SK-N-SH treated with all-trans-retinoic acid at 6 μM for 48 hours (cell line): Measurements from ENCODE around the gene CARD10.
A peak's percentile ranks its signal among the peaks of the same experiment; 100 is the strongest.

Source experiments
- ATAC-seq: fragments of 200-7000 bp; cut with Tn5 transposase; 3 replicates; pipeline ENCODE4 v1.9.1; 2020; ENCODE audit warnings: mild to moderate bottlenecking, moderate library complexity
- ARNTL ChIP-seq: fragments of 450-650 bp; formaldehyde crosslinking; IDR thresholded peaks from 2 replicates; pipeline ENCODE4 v1.5.0; 2020; ENCODE audit warnings: low read depth, mild to moderate bottlenecking, moderate library complexity, borderline replicate concordance
- BACH2 ChIP-seq: fragments of 250-450 bp; sonication (Bioruptor Pico); IDR thresholded peaks from 2 replicates; pipeline ENCODE4 v1.9.0; 2021; ENCODE audit warnings: mild to moderate bottlenecking, borderline replicate concordance
- CREB5 ChIP-seq: fragments of 250-450 bp; sonication (Bioruptor Pico); IDR thresholded peaks from 2 replicates; pipeline ENCODE4 v1.5.1; 2020; ENCODE audit warnings: low read depth, mild to moderate bottlenecking, moderate library complexity
- CSDC2 ChIP-seq: fragments of 250-450 bp; sonication (Bioruptor Pico); IDR thresholded peaks from 2 replicates; pipeline ENCODE4 v1.5.0; 2020; ENCODE audit warnings: mild to moderate bottlenecking, moderate library complexity
- CSRNP3 ChIP-seq: fragments of 250-450 bp; sonication (Bioruptor Pico); IDR thresholded peaks from 2 replicates; pipeline ENCODE4 v1.5.1; 2021; ENCODE audit warnings: mild to moderate bottlenecking, moderate library complexity
- ESRRG ChIP-seq: fragments of 250-450 bp; sonication (Bioruptor Pico); IDR thresholded peaks from 2 replicates; pipeline ENCODE4 v1.6.1; 2021; ENCODE audit warnings: mild to moderate bottlenecking
- ISL1 ChIP-seq: fragments of 250-450 bp; sonication (Bioruptor Pico); IDR thresholded peaks from 2 replicates; pipeline ENCODE4 v2.1.2; 2022; ENCODE audit warnings: mild to moderate bottlenecking, moderate library complexity
- OSR1 ChIP-seq: fragments of 250-450 bp; sonication (Bioruptor Pico); IDR thresholded peaks from 2 replicates; pipeline ENCODE4 v1.8.0; 2022; ENCODE audit warnings: moderate library complexity, mild to moderate bottlenecking, inconsistent platforms
- PATZ1 ChIP-seq: fragments of 250-450 bp; sonication (Bioruptor Pico); IDR thresholded peaks from 2 replicates; pipeline ENCODE4 v1.8.0; 2020; ENCODE audit warnings: mild to moderate bottlenecking, moderate library complexity, borderline replicate concordance
- PPARA ChIP-seq: fragments of 250-450 bp; sonication (Bioruptor Pico); IDR thresholded peaks from 2 replicates; pipeline ENCODE4 v1.5.0; 2020; ENCODE audit warnings: mild to moderate bottlenecking, borderline replicate concordance
- RARB ChIP-seq: fragments of 250-450 bp; sonication (Bioruptor Pico); IDR thresholded peaks from 2 replicates; pipeline ENCODE4 v1.8.0; 2021; ENCODE audit warnings: mild to moderate bottlenecking, moderate library complexity
- SNAI2 ChIP-seq: fragments of 250-450 bp; sonication (Bioruptor Pico); IDR thresholded peaks from 2 replicates; pipeline ENCODE4 v1.5.0; 2020; ENCODE audit warnings: mild to moderate bottlenecking, moderate library complexity
- TCF4 ChIP-seq: fragments of 250-450 bp; sonication (Bioruptor Pico); IDR thresholded peaks from 2 replicates; pipeline ENCODE4 v1.8.0; 2021; ENCODE audit warnings: mild to moderate bottlenecking, moderate library complexity, borderline replicate concordance
- TOX ChIP-seq: fragments of 250-450 bp; sonication (Bioruptor Pico); IDR thresholded peaks from 2 replicates; pipeline ENCODE4 v1.8.0; 2021; ENCODE audit warnings: mild to moderate bottlenecking, moderate library complexity, borderline replicate concordance
- TSHZ2 ChIP-seq: fragments of 250-450 bp; sonication (Bioruptor Pico); IDR thresholded peaks from 2 replicates; pipeline ENCODE4 v1.5.0; 2020; ENCODE audit warnings: mild to moderate bottlenecking, moderate library complexity
- ZC3H10 ChIP-seq: fragments of 250-450 bp; sonication (Bioruptor Pico); IDR thresholded peaks from 2 replicates; pipeline ENCODE4 v1.5.1; 2021; ENCODE audit warnings: mild to moderate bottlenecking, moderate library complexity
- ZFP30 ChIP-seq: fragments of 450-650 bp; formaldehyde crosslinking; IDR thresholded peaks from 2 replicates; pipeline ENCODE4 v1.5.0; 2022; ENCODE audit warnings: mild to moderate bottlenecking, moderate library complexity
- ZNF565 ChIP-seq: fragments of 450-650 bp; formaldehyde crosslinking; conservative IDR thresholded peaks from 2 replicates; pipeline ENCODE4 v1.5.0; 2020; ENCODE audit warnings: low read depth, mild to moderate bottlenecking, moderate library complexity
- ZNF70 ChIP-seq: fragments of 450-650 bp; formaldehyde crosslinking; IDR thresholded peaks from 2 replicates; pipeline ENCODE4 v1.5.0; 2020; ENCODE audit warnings: mild to moderate bottlenecking, moderate library complexity
- ZNF8 ChIP-seq: fragments of 450-650 bp; formaldehyde crosslinking; IDR thresholded peaks from 2 replicates; pipeline ENCODE4 v1.5.0; 2020; ENCODE audit warnings: mild to moderate bottlenecking, moderate library complexity

Gene CARD10

GRCh38 chr22:37501610-37502341, 17.4 kb downstream of the CARD10 start:
- TF ChIP-seq TCF4 (CRISPR knock-in tag) (no peak), TSHZ2 (no peak), OSR1 (CRISPR knock-in tag) (no peak), CSRNP3 (CRISPR knock-in tag) (no peak), PPARA (no peak), RARB (no peak), ISL1 (CRISPR knock-in tag) (no peak), PATZ1 (no peak), ZC3H10 (CRISPR knock-in tag) (no peak), ZNF8 (CRISPR knock-in tag) (no peak), BACH2 (CRISPR knock-in tag) (no peak), ZNF565 (CRISPR knock-in tag) (no peak), ZNF70 (no peak), SNAI2 (CRISPR knock-in tag) (no peak), ARNTL (CRISPR knock-in tag) (no peak), ZFP30 (CRISPR knock-in tag) (no peak), CSDC2 (CRISPR knock-in tag) (no peak), ESRRG (CRISPR knock-in tag) (no peak)
- ATAC-seq = peak; percentile 43

- no peak for ATAC-seq
- TF ChIP-seq RARB (no peak), PATZ1 (no peak), ISL1 (CRISPR knock-in tag) (no peak), CREB5 (CRISPR knock-in tag) (no peak), ZNF565 (CRISPR knock-in tag) (no peak), ESRRG (CRISPR knock-in tag) (no peak), ZNF70 (no peak), ARNTL (CRISPR knock-in tag) (no peak), BACH2 (CRISPR knock-in tag) (no peak), ZFP30 (CRISPR knock-in tag) (no peak), CSDC2 (CRISPR knock-in tag) (no peak), TOX (CRISPR knock-in tag) (no peak), ZNF8 (CRISPR knock-in tag) (no peak), OSR1 (CRISPR knock-in tag) (no peak), PPARA (no peak), TCF4 (CRISPR knock-in tag) (no peak), SNAI2 (CRISPR knock-in tag) (no peak), TSHZ2 (no peak)
These were observed 18.2 kb downstream of the CARD10 start for GRCh38 chr22:37500745-37501609.
